Melanocyte of skin (primary cell): ENCODE data around the gene MYH3. TPM values are rescaled to one million over a fixed set of nuclear protein-coding genes. Genes with fewer than 3 reads are reported as not detected.

ENCODE experiments used
- total RNA-seq, 2 donors: library from RNA; depleted of rRNA; stranded (reverse); fragments of >200 nt; gene quantifications; 2 replicates each; pipeline ENCODE4 v1.2.3, GENCODE V29; 2012

MYH3 gene
- under 1 TPM; 0.67 to 0.69 TPM for total RNA-seq

GRCh38 chr17:10657148-10657547, at the start of gene MYH3:
MYH3 (minus strand) TSS chr17:10657309; CDS start chr17:10655064, 2,245 bp downstream.

GRCh38 chr17:10697092-10698081, 40.3 kb upstream of the MYH3 start, which contains the start of the genes ADPRM and SCO1:
ADPRM (plus strand) TSS chr17:10697594; CDS start chr17:10704927, 7,333 bp downstream.
SCO1 (minus strand) TSS chr17:10697533; CDS start chr17:10697507, 26 bp downstream.

Other genes starting within 250 kb of the MYH3 start
- not detected for gene MYH8, start 235.4 kb downstream of the MYH3 start, total RNA-seq
- gene MYH4, start 187.8 kb downstream of the MYH3 start, total RNA-seq = not detected
- gene MYH1, start 138.8 kb downstream of the MYH3 start, total RNA-seq = not detected
- gene MYH2, start 107.7 kb downstream of the MYH3 start, total RNA-seq = not detected
- gene SCO1, start 40.2 kb upstream of the MYH3 start, total RNA-seq = 10 to 100 TPM; 16.2 to 26.6 TPM
- 10 to 100 TPM; 14.7 to 16.2 TPM for gene ADPRM, start 40.3 kb upstream of the MYH3 start, total RNA-seq
- 1 to 10 TPM; 1.7 to 5.0 TPM for gene TMEM220, start 72.7 kb upstream of the MYH3 start, total RNA-seq
- gene TMEM238L, start 146.8 kb upstream of the MYH3 start, total RNA-seq = not detected
- gene PIRT, start 180.8 kb upstream of the MYH3 start, total RNA-seq = not detected